Measurements from ENCODE around the gene CCDC73. TPM values are rescaled to one million over a fixed set of nuclear protein-coding genes. Genes with fewer than 3 reads are reported as not detected.
A peak's percentile ranks its signal among the peaks of the same experiment; 100 is the strongest.

Gene CCDC73
- total RNA-seq, 2 donors from 2014 or later = not detected

DNA sequence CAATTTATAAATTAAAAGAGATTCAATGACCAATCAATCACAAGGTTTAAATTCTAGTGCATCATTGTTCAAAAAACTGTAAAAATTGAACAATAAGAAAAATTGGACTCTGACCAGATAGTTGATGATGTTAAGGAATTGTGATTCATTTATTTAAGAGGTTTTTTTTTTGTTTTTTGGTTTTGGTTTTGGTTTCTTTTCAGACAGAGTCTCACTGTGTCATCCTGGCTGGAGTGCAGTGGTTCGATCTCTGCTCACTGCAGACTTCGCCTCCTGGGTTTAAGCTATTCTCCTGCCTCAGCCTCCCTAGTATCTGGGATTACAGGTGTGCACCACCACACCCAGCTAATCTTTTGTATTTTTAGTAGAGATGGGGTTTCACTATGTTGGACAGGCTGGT is 227.9 kb downstream of the CCDC73 start:
- ATAC-seq (replicated peaks in 1 of 2) = peak; percentile 32 to 55
- DNase-seq = no peak
- peaks cover 13% of the 10 kb centered on the region for H3K4me1 Mint-ChIP-seq (ENCODE audit: low read depth)
- no peak overlapping the region for H3K27ac Mint-ChIP-seq
- peaks cover 3% of the 10 kb centered on the region for H3K27me3 Mint-ChIP-seq (ENCODE audit: low read depth)
- H3K4me3 Mint-ChIP-seq = peak overlapping the region in 1 of 2 donors; percentile 19
- H3K36me3 Mint-ChIP-seq (ENCODE audit: insufficient read depth in 2 of 2) = peaks cover 0 to 2% of the 10 kb centered on the region in 2 donors
- no peaks in the 10 kb centered on the region for H3K9me3 Mint-ChIP-seq

DNA sequence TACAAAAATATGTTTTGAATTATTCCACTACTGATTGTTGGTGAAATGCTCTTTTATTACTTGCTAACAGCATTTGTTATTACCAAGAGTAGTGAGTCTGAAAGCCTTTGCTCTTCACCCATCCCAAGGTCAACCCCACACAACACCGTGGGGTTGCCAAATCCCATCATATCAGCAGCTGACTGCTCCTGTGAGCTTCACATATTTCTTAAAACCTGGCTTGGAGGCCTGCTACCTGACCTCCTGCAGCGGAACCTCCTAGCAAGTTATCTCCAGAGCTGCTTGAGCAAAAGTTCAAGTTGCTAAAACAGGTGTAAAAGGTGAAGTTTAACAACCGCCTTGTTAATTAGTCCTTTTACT is 230.9 kb downstream of the CCDC73 start:
- DNase-seq = no peak
- Mint-ChIP-seq H3K27me3 (ENCODE audit: low read depth) (no peaks in the 10 kb centered on the region), H3K27ac (no peak overlapping the region), H3K36me3 (ENCODE audit: insufficient read depth in 2 of 2) (no peaks in the 10 kb centered on the region), H3K9me3 (no peaks in the 10 kb centered on the region), H3K4me1 (ENCODE audit: low read depth) (peaks cover 13% of the 10 kb centered on the region), H3K4me3 (no peak overlapping the region)
- no peak for ATAC-seq (replicated peaks in 1 of 2)

DNA sequence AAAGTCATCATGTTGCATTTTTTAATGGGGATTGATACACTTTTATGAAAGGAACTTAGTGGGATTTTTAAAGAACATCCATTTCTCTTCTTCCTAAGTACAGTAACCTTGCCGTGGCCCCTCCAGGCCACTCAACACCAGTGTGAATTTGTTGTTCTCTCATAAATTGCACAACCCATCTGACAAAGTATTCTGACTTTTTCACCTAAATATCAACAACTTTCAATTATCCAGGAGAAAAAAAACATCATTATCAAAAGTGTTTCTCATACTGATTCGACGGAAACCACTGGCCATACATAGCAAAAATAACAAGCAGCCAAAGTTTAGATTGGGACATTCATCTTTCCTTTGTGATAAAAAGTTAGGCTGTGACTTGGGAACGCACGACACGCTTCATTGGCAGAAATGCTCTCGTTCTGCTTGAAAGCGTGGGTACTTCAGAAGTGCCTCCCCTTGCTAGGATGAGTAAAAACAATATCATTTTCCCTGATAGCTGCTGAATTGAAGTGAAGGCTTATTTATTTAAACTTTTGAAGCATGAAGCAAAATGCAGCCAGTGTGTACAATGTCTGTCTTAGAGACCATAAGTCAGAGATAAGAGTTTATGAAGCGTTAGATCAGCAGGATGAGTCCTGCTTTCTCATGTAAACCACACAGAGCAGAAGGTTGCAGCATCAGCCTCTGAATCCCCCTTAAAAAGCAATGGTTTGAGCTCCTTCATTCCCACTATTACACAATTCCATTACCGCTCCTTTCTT is 231.4 kb downstream of the CCDC73 start:
- Mint-ChIP-seq H3K9me3 (no peaks in the 10 kb centered on the region), H3K27ac (no peak overlapping the region), H3K4me3 (no peak overlapping the region), H3K27me3 (ENCODE audit: low read depth) (no peaks in the 10 kb centered on the region), H3K36me3 (ENCODE audit: insufficient read depth in 2 of 2) (no peaks in the 10 kb centered on the region), H3K4me1 (ENCODE audit: low read depth) (peaks cover 13% of the 10 kb centered on the region)
- ATAC-seq (replicated peaks in 1 of 2) (no peak), DNase-seq (no peak)

DNA sequence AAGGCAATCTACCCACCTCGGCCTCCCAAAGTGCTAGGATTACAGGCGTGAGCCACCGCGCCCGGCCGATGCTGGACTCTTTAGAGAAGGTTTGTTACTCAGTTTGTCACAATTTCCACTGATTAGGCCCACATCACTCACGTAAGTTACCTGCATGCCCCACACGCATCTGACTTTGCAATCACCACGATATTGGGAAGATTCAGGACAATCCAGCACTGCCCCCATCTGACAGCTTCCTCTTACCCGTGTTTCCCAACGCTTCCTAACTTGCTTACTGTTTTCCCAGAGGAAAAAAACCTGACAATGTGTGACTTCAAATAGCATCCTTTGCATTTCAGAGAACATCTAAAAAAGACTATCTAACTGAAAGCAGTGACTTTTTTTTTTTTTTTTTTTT is 232.6 kb downstream of the CCDC73 start:
- Mint-ChIP-seq H3K36me3 (ENCODE audit: insufficient read depth in 2 of 2) (no peaks in the 10 kb centered on the region), H3K9me3 (no peaks in the 10 kb centered on the region), H3K27ac (no peak overlapping the region), H3K27me3 (ENCODE audit: low read depth) (no peaks in the 10 kb centered on the region), H3K4me1 (ENCODE audit: low read depth) (peaks cover 7% of the 10 kb centered on the region), H3K4me3 (no peak overlapping the region)
- ATAC-seq (replicated peaks in 1 of 2) (no peak), DNase-seq (no peak)

DNA sequence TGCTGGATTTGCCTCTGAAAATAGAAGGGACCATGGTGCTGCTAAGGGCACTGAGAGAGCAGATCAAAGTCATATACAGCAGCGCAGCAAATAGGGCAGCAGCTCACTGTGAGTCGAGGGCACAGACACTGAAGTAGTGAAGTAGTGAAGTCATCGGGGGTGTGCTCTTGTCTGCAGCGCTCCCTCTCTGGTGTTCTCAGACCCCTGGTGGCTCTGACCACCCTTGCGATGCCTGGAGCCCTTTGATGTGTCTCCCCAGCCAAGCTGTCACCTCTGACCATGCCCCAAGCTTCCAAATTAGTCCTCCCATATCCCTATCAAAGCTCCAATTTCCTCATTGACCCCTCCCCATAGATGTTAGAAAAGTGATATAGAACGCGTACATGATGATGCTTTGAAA is 238.6 kb downstream of the CCDC73 start:
- Mint-ChIP-seq H3K4me3 (no peak overlapping the region), H3K27me3 (ENCODE audit: low read depth) (no peaks in the 10 kb centered on the region), H3K36me3 (ENCODE audit: insufficient read depth in 2 of 2) (no peaks in the 10 kb centered on the region), H3K9me3 (peaks cover 0 to 2% of the 10 kb centered on the region in 2 donors), H3K4me1 (ENCODE audit: low read depth) (no peaks in the 10 kb centered on the region), H3K27ac (no peak overlapping the region)
- ATAC-seq (replicated peaks in 1 of 2) (no peak), DNase-seq (no peak)

DNA sequence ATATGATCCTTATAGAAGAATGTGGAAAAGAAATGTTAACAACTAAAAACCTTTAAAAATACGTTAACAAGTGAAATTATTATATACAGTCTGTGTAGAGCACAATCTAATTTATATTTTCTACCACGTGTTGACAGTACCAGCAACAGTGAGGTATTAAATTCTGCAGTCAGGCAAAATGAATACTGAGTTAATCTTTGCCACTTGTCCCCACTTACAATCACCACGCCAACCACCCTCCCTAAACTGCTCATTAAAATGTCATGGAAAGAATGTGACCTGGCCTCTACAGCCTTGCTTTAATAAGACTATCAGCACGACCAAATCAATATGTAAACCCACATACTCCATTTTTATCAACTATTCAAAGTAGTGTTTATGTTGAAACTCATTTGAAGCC is 239.4 kb downstream of the CCDC73 start:
- H3K4me3 Mint-ChIP-seq = no peak overlapping the region
- no peaks in the 10 kb centered on the region for H3K36me3 Mint-ChIP-seq (ENCODE audit: insufficient read depth in 2 of 2)
- H3K9me3 Mint-ChIP-seq = peaks cover 0 to 2% of the 10 kb centered on the region in 2 donors
- ATAC-seq (replicated peaks in 1 of 2) (no peak), DNase-seq (no peak)
- no peaks in the 10 kb centered on the region for H3K4me1 Mint-ChIP-seq (ENCODE audit: low read depth)
- no peak overlapping the region for H3K27ac Mint-ChIP-seq
- H3K27me3 Mint-ChIP-seq (ENCODE audit: low read depth) = no peaks in the 10 kb centered on the region

Other genes starting within 250 kb of the CCDC73 start
- gene EIF3M, start 210.8 kb downstream of the CCDC73 start, total RNA-seq = 100 to 1,000 TPM; 276 to 287 TPM
- under 1 TPM; 0.29 to 0.37 TPM for gene PRRG4, start 35.3 kb upstream of the CCDC73 start, total RNA-seq
- 10 to 100 TPM in 1 of 2 donors, 1 to 10 TPM in 1; 9.8 to 11.1 TPM for gene QSER1, start 98.1 kb upstream of the CCDC73 start, total RNA-seq
- gene DEPDC7, start 221.2 kb upstream of the CCDC73 start, total RNA-seq = 1 to 10 TPM; 1.2 to 2.4 TPM
- 10 to 100 TPM; 12.0 to 15.7 TPM for gene TCP11L1, start 244.9 kb upstream of the CCDC73 start, total RNA-seq

All from activated T-cell treated with anti-CD3 and anti-CD28 coated beads, Interleukin-2, amount 50 U/mL, for 72 hours (primary cell).